ENCODE data around the gene AQP12A.

The AQP12A gene

DNA sequence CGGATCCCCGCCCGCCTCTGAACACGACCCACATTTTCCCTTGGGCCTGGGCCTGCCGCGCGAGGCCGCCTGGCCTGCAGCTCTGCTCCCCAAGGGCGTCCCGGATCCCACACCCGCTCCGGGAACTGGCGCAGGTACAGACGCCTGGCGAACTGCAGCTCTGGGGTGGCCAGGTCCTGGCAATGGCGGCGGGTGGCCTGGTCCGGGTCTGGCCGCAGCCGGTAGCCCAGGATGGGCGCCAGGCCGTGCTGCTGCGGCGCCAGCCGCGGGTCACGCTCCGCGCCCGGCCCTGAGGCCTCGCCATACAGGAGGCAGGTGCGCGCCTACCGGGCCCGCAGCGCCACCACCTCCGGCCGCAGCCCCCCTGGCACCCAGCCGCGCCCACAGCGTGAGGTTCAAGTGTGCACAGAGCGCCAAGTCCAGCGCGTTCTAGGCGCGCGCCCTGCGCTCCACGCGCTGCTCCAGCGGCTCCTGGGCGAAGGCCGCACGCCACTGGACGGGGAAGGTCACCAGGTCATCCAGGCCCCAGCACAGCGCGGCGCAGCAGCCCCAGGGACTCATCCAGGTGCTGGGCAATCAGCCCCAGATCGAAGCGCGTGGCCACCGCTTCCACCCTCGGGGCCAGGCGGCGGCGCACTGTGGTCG lies 9.5 kb downstream of the AQP12A start:
- no peaks in the 10 kb centered on the region for H3K27me3 ChIP-seq
- H3K9me3 ChIP-seq: no peaks in the 10 kb centered on the region
- no peak overlapping the region for H3K4me3 ChIP-seq (ENCODE audit: low read depth, low read length)
- TF ChIP-seq, protein P1, sequence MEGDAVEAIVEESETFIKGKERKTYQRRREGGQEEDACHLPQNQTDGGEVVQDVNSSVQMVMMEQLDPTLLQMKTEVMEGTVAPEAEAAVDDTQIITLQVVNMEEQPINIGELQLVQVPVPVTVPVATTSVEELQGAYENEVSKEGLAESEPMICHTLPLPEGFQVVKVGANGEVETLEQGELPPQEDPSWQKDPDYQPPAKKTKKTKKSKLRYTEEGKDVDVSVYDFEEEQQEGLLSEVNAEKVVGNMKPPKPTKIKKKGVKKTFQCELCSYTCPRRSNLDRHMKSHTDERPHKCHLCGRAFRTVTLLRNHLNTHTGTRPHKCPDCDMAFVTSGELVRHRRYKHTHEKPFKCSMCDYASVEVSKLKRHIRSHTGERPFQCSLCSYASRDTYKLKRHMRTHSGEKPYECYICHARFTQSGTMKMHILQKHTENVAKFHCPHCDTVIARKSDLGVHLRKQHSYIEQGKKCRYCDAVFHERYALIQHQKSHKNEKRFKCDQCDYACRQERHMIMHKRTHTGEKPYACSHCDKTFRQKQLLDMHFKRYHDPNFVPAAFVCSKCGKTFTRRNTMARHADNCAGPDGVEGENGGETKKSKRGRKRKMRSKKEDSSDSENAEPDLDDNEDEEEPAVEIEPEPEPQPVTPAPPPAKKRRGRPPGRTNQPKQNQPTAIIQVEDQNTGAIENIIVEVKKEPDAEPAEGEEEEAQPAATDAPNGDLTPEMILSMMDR (IDR thresholded peaks at IDR 0.05; ENCODE audit: low read depth, low read length): no peak
- H3K36me3 ChIP-seq: no peaks in the 10 kb centered on the region
- no peaks in the 10 kb centered on the region for H3K4me1 ChIP-seq
- peak; percentile 13 for DNase-seq

GRCh38 chr2:240701736-240702639 lies 10.3 kb downstream of the AQP12A start:
- Histone ChIP-seq H3K27me3 (no peaks in the 10 kb centered on the region), H3K4me1 (no peaks in the 10 kb centered on the region), H3K9me3 (no peaks in the 10 kb centered on the region), H3K4me3 (ENCODE audit: low read depth, low read length) (no peak overlapping the region), H3K36me3 (no peaks in the 10 kb centered on the region)
- TF ChIP-seq, protein P1 (IDR thresholded peaks at IDR 0.05; ENCODE audit: low read depth, low read length): no peak
- DNase-seq: no peak

DNA sequence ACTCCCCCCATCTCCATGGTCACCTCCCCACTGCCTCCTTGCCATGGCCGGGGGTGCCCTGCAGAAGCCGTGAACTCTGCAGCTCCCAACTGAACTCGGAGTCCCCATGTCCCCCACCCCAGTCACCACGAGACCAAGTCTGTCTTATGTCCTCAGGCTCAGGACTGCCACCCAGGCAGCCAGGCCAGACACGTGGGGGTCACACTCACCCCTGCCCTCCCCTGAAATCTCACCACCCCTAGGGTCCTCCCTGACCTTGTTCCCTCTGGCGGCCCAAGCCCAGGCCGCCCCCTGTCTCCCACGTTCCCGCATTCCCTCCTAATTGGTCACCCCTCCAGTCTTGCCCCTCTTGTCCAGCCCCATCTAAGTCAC lies 11.0 kb downstream of the AQP12A start:
- Histone ChIP-seq H3K36me3 (no peaks in the 10 kb centered on the region), H3K9me3 (no peaks in the 10 kb centered on the region), H3K27me3 (no peaks in the 10 kb centered on the region), H3K4me1 (no peaks in the 10 kb centered on the region), H3K4me3 (ENCODE audit: low read depth, low read length) (no peak overlapping the region)
- DNase-seq: no peak
- TF ChIP-seq, protein P1 (IDR thresholded peaks at IDR 0.05; ENCODE audit: low read depth, low read length): no peak

- no peak for DNase-seq
- Histone ChIP-seq H3K4me3 (ENCODE audit: low read depth, low read length) (no peak overlapping the region), H3K36me3 (no peaks in the 10 kb centered on the region), H3K27me3 (no peaks in the 10 kb centered on the region), H3K9me3 (no peaks in the 10 kb centered on the region), H3K4me1 (no peaks in the 10 kb centered on the region)
- TF ChIP-seq, protein P1 (IDR thresholded peaks at IDR 0.05; ENCODE audit: low read depth, low read length): no peak
These were observed 12.0 kb downstream of the AQP12A start for GRCh38 chr2:240703417-240704341.

DNA sequence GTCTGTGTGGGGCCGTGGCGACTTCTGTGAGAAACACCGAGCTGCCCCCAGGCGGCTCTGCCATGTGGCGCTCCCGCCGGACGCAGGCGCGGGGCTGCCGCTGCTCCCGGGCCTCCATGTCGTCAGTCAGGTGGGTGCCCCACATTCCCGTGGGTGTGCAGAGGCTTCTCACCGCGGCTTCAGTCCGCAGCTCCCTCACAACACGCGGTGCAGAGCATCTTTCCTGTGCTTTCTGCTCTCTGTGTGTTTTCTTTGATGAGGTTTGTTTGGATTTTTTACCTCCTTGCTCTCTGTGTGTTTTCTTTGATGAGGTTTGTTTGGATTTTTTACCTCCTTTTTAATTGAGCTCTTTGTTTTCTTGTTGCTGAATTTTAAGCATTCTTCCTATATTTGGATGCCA lies 13.0 kb downstream of the AQP12A start:
- H3K27me3 ChIP-seq: no peaks in the 10 kb centered on the region
- TF ChIP-seq, protein P1 (IDR thresholded peaks at IDR 0.05; ENCODE audit: low read depth, low read length): no peak
- H3K9me3 ChIP-seq: no peaks in the 10 kb centered on the region
- no peaks in the 10 kb centered on the region for H3K36me3 ChIP-seq
- DNase-seq: peak; percentile 14
- no peaks in the 10 kb centered on the region for H3K4me1 ChIP-seq
- H3K4me3 ChIP-seq (ENCODE audit: low read depth, low read length): no peak overlapping the region
